GM12878 (cell line): ENCODE results near the gene RASA4B.

Experiments used
- BCL3 ChIP-seq: IDR thresholded peaks from 2 replicates; pipeline ENCODE4 v1.6.1; 2011; ENCODE audit warnings: borderline replicate concordance, low read depth, mild to moderate bottlenecking, moderate library complexity, low read length; ENCODE audit not compliant: insufficient read depth, poor library complexity, severe bottlenecking
- SP1 ChIP-seq: IDR thresholded peaks from one replicate; pipeline ENCODE4 v1.6.1; 2011; ENCODE audit warnings: low read depth, low read length
- YY1 ChIP-seq: IDR thresholded peaks from 2 replicates; pipeline ENCODE4 v1.6.1; 2011; ENCODE audit warnings: low read depth, mild to moderate bottlenecking, low read length
- TF ChIP-seq, protein P1 (sequence below), 3 experiments: IDR thresholded peaks in 2 of 3; conservative IDR thresholded peaks in 1 of 3; 2 replicates each; pipeline ENCODE4 v1.5.1; 2011; ENCODE audit warnings: low read depth in 3 of 3, low read length in 3 of 3, mild to moderate bottlenecking in 3 of 3, control low read depth in 2 of 3, moderate library complexity in 2 of 3, inconsistent platforms in 1 of 3, mixed read lengths in 1 of 3; ENCODE audit not compliant: control insufficient read depth in 2 of 3, insufficient read depth in 1 of 3; ENCODE audit errors: extremely low read depth in 1 of 3

- no peak for TF ChIP-seq SP1
- TF ChIP-seq BCL3, result no peak
- TF ChIP-seq, protein P1, sequence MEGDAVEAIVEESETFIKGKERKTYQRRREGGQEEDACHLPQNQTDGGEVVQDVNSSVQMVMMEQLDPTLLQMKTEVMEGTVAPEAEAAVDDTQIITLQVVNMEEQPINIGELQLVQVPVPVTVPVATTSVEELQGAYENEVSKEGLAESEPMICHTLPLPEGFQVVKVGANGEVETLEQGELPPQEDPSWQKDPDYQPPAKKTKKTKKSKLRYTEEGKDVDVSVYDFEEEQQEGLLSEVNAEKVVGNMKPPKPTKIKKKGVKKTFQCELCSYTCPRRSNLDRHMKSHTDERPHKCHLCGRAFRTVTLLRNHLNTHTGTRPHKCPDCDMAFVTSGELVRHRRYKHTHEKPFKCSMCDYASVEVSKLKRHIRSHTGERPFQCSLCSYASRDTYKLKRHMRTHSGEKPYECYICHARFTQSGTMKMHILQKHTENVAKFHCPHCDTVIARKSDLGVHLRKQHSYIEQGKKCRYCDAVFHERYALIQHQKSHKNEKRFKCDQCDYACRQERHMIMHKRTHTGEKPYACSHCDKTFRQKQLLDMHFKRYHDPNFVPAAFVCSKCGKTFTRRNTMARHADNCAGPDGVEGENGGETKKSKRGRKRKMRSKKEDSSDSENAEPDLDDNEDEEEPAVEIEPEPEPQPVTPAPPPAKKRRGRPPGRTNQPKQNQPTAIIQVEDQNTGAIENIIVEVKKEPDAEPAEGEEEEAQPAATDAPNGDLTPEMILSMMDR (IDR thresholded peaks at IDR 0.05 in 2 of 3, conservative IDR thresholded peaks at IDR 0.05 in 1 of 3; ENCODE audit: control insufficient read depth in 2 of 3, extremely low read depth in 1 of 3, insufficient read depth in 1 of 3, low read depth in 3 of 3, low read length in 3 of 3), result no peak
- TF ChIP-seq YY1, result no peak
Observed at GRCh38 chr7:102451371-102452054, 66.1 kb downstream of the RASA4B start.
